ENCODE measurements around the gene ZNF362.

The ZNF362 gene

DNA sequence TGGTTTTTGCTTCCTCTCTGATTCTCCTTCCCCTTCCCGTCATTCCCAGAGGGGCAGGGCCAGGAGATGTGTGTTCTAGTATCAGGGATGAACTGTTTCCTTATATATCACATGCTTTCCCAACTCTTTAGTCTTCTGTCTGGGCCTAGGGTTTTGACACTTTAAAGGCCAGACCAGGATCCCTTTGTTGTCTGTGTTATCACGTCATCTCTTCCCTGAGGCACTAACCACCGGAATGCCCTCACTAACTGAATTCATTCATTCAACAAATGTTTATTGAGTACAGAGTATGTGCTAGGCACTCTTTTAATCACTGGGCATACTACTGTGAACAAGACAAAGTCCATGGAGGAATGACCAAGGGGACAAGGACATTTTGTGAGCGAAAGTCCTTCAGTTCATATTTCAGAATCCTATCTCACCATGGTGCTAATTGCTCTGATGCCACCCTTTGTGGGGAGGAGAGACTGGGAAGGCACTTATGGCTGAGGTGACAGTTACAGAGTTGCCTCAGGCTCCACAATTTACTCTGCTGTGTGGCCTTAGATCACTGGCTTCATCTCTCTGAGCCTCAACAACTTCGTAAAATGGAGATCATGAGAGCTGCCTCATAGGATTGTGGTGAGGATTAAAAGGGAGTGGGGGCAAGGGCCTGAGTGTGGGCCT is 12.0 kb upstream of the ZNF362 start:
- H3K4me3 ChIP-seq (ENCODE audit: low read depth, low read length): no peak overlapping the region
- TF ChIP-seq, protein P1, sequence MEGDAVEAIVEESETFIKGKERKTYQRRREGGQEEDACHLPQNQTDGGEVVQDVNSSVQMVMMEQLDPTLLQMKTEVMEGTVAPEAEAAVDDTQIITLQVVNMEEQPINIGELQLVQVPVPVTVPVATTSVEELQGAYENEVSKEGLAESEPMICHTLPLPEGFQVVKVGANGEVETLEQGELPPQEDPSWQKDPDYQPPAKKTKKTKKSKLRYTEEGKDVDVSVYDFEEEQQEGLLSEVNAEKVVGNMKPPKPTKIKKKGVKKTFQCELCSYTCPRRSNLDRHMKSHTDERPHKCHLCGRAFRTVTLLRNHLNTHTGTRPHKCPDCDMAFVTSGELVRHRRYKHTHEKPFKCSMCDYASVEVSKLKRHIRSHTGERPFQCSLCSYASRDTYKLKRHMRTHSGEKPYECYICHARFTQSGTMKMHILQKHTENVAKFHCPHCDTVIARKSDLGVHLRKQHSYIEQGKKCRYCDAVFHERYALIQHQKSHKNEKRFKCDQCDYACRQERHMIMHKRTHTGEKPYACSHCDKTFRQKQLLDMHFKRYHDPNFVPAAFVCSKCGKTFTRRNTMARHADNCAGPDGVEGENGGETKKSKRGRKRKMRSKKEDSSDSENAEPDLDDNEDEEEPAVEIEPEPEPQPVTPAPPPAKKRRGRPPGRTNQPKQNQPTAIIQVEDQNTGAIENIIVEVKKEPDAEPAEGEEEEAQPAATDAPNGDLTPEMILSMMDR (IDR thresholded peaks at IDR 0.05; ENCODE audit: low read depth, low read length, missing control alignments): no peak
- in situ Hi-C loops (cut with HindIII; ENCODE audit: low sequenced_read_pairs): no loop called here
- peak; percentile 12 for DNase-seq (ENCODE audit: low read depth)

DNA sequence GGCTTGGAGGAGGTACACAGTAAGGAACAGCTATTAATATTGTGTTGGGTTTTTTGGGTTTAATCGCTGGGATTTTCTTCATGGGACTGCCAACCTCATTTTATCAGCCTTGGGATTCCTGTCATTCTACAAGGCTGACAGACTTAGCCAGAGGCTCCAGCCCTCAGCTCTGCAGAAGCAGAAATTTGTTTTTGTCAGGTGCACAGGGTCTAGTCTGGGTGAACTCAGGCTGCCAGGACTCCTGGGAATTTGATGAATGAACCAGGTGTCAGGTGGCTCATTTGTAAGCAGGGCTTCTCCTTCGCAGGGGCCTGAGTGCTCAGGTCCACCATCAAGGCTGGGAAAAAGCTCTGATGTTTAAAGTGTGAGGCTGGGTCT is 11.5 kb upstream of the ZNF362 start:
- H3K4me3 ChIP-seq (ENCODE audit: low read depth, low read length): no peak overlapping the region
- TF ChIP-seq, protein P1 (IDR thresholded peaks at IDR 0.05; ENCODE audit: low read depth, low read length, missing control alignments): no peak
- DNase-seq (ENCODE audit: low read depth): no peak
- in situ Hi-C loops (cut with HindIII; ENCODE audit: low sequenced_read_pairs): no loop called here

DNA sequence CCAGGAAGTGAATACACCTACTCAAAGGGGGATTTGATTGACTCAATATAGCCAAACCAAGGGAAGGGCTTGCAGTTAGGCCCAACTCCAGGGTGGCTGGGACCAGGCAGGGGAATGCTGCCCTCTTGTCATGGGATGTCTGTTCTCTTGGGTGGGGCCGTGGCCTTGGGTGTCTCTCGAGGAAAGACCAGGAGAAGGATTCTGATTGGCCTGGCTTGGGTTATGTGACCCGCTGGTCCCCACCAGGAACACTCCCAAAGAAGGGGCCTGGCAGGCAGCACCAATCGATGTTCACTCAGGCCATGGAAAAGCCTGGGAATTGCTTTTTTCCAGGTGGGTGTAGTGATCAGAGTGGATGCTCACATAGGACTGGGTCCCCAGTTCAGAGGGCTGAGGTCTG is 10.1 kb upstream of the ZNF362 start:
- no peak overlapping the region for H3K4me3 ChIP-seq (ENCODE audit: low read depth, low read length)
- no peak for DNase-seq (ENCODE audit: low read depth)
- in situ Hi-C loops (cut with HindIII; ENCODE audit: low sequenced_read_pairs): no loop called here
- TF ChIP-seq, protein P1 (IDR thresholded peaks at IDR 0.05; ENCODE audit: low read depth, low read length, missing control alignments): no peak

DNA sequence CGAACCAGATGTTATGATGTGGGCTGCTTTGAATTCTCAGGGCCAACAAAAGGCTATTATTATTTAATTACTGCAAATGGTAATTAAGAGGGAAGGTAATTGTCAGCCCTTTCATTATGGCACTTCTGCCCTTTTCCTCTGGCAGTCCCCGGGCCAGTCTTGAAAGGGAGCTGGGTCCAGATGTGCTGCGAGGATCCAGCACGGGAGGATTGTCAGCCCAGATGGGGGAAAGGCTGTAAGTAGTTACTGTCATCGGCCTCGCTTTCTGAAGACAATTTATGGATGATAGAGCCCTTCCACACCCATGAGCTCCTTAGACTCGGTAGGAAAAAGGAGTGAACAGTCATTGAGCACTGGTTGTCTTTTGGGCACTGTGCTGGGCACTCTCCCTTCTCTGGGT is 8.7 kb upstream of the ZNF362 start:
- no peak for DNase-seq (ENCODE audit: low read depth)
- no peak overlapping the region for H3K4me3 ChIP-seq (ENCODE audit: low read depth, low read length)
- TF ChIP-seq, protein P1 (IDR thresholded peaks at IDR 0.05; ENCODE audit: low read depth, low read length, missing control alignments): no peak
- in situ Hi-C loops (cut with HindIII; ENCODE audit: low sequenced_read_pairs): no loop called here

DNA sequence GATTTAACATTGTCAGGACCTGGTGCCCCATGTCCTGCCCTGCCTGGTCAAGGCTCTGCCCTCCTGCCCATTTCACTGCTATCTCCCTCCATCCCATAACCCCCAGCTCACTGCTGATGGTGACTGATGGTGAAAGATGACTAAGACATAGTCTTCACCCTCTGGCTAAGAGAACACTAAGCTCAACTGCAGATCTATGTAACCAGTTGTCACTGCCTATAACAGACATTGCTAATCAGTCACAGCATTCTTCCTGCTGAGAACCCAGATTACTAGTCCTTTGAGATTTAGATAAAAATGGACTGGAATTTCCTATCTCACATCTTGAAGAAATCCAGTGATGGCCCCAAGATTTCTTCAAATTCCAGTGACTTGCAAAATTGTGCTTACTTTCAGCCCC is 8.0 kb upstream of the ZNF362 start:
- DNase-seq (ENCODE audit: low read depth): no peak
- in situ Hi-C loops (cut with HindIII; ENCODE audit: low sequenced_read_pairs): no loop called here
- no peak overlapping the region for H3K4me3 ChIP-seq (ENCODE audit: low read depth, low read length)
- TF ChIP-seq, protein P1 (IDR thresholded peaks at IDR 0.05; ENCODE audit: low read depth, low read length, missing control alignments): no peak

DNA sequence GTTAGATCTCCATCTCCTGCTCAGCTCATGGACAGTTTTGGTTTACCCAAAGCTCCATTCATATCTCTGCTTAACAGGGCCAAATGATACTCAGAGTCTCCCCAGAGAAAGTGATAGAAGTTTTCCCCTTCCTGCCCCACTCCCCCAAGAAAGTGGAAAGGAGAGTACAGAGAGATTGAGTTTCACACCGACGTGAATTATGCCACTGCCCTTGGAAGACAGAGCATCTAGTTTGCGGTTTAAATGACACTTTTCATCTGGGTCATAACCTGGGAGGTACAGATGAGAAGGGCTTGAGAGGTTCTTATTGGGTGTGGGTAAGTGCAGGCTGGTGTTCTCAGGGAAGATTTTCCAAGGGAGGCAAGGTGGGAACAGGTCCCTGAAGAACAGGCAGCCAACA is 6.9 kb upstream of the ZNF362 start:
- TF ChIP-seq, protein P1 (IDR thresholded peaks at IDR 0.05; ENCODE audit: low read depth, low read length, missing control alignments): no peak
- H3K4me3 ChIP-seq (ENCODE audit: low read depth, low read length): no peak overlapping the region
- DNase-seq (ENCODE audit: low read depth): no peak
- in situ Hi-C loops (cut with HindIII; ENCODE audit: low sequenced_read_pairs): no loop called here
